ENCODE data around the gene HIGD2B.
A peak's percentile ranks its signal among the peaks of the same experiment; 100 is the strongest.
"Not testable (repeated sequence)": the region's sequence is repeated elsewhere in the genome, so short reads cannot be mapped to it uniquely, and the experiment has no call there.

Gene HIGD2B

GRCh38 chr15:72670656-72671352 is 15.2 kb downstream of the HIGD2B start:
- H4K20me1 ChIP-seq (ENCODE audit: insufficient read depth, low read length); H3K36me3 ChIP-seq (ENCODE audit: insufficient read depth, low read length); H2AFZ ChIP-seq (ENCODE audit: low read length); H3F3A ChIP-seq (ENCODE audit: insufficient read depth, low read length); H3K79me2 ChIP-seq (ENCODE audit: insufficient read depth, low read length); H3K9me2 ChIP-seq (ENCODE audit: low read depth, low read length); H3K27ac ChIP-seq (ENCODE audit: low read depth, low read length, poor library complexity, severe bottlenecking); H3K27me3 ChIP-seq (ENCODE audit: insufficient read depth, low read length); H3K9me3 ChIP-seq (ENCODE audit: low read length); H3K9ac ChIP-seq (ENCODE audit: low read length): not testable (repeated sequence)
- Histone ChIP-seq H3K4me2 (ENCODE audit: low read length) (peak overlapping the region; percentile 52), H3K4me1 (ENCODE audit: insufficient read depth, low read length, severe bottlenecking) (peaks cover 13% of the 10 kb centered on the region), H3K4me3 (ENCODE audit: low read depth, low read length, poor library complexity, severe bottlenecking) (peak overlapping the region; percentile 35)
- TF ChIP-seq CTCF (IDR thresholded peaks at IDR 0.05; ENCODE audit: low read length): peak; percentile 67

DNA sequence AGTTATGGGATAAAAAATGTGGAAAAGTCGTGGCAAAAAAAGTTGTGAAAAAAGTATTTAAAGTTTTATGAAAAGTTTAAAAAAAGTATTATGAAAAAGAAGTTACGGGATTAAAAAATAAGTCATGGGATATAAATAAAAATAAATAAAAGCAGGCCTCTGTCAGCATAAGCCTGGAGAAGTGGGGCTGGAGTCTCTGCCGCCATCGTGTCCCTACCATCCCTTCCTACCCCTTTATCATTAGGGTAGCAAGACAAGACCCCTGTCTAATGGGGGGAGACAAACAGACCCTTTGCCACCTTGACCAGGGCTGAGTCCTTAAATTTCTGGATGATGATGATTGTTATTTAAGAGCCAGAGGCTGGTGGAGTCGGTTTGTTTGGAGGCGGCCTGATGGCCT is 16.2 kb downstream of the HIGD2B start:
- H3K27me3 ChIP-seq (ENCODE audit: insufficient read depth, low read length); H3K79me2 ChIP-seq (ENCODE audit: insufficient read depth, low read length); H3K4me2 ChIP-seq (ENCODE audit: low read length); H3F3A ChIP-seq (ENCODE audit: insufficient read depth, low read length); H3K9me3 ChIP-seq (ENCODE audit: low read length); H3K4me3 ChIP-seq (ENCODE audit: low read depth, low read length, poor library complexity, severe bottlenecking); H3K9ac ChIP-seq (ENCODE audit: low read length); H3K36me3 ChIP-seq (ENCODE audit: insufficient read depth, low read length); H4K20me1 ChIP-seq (ENCODE audit: insufficient read depth, low read length); H3K27ac ChIP-seq (ENCODE audit: low read depth, low read length, poor library complexity, severe bottlenecking); H3K9me2 ChIP-seq (ENCODE audit: low read depth, low read length); H2AFZ ChIP-seq (ENCODE audit: low read length): not testable (repeated sequence)
- H3K4me1 ChIP-seq (ENCODE audit: insufficient read depth, low read length, severe bottlenecking): peaks cover 13% of the 10 kb centered on the region

GRCh38 chr15:72665706-72666105 is 20.3 kb downstream of the HIGD2B start:
- H3K27me3 ChIP-seq (ENCODE audit: insufficient read depth, low read length); H3K9me2 ChIP-seq (ENCODE audit: low read depth, low read length); H3K36me3 ChIP-seq (ENCODE audit: insufficient read depth, low read length); H3K27ac ChIP-seq (ENCODE audit: low read depth, low read length, poor library complexity, severe bottlenecking); H3K79me2 ChIP-seq (ENCODE audit: insufficient read depth, low read length); H3K4me2 ChIP-seq (ENCODE audit: low read length); H3K9me3 ChIP-seq (ENCODE audit: low read length); H3K4me1 ChIP-seq (ENCODE audit: insufficient read depth, low read length, severe bottlenecking); H3F3A ChIP-seq (ENCODE audit: insufficient read depth, low read length); H3K4me3 ChIP-seq (ENCODE audit: low read depth, low read length, poor library complexity, severe bottlenecking); H3K9ac ChIP-seq (ENCODE audit: low read length); H4K20me1 ChIP-seq (ENCODE audit: insufficient read depth, low read length); H2AFZ ChIP-seq (ENCODE audit: low read length): not testable (repeated sequence)

DNA sequence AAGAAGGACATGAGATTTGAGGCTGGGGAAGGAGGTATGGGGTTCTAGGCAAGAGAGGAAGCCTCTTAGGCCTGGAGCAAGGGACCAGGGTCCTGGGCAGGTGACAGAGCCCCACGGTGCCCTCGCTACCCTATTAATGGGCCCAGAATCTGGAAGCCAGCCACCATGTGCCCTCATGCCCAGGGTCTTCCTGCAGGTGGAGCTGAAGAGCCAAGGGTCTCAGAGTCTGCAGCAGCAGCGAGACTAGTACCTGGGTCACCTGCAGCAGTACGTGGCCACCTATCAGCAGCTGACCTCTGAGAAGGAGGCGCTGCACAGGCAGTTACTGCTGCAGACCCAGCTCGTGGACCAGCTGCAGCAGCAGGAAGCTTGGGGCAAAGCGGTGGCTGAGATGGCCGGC is 22.1 kb downstream of the HIGD2B start:
- H4K20me1 ChIP-seq (ENCODE audit: insufficient read depth, low read length); H3K4me3 ChIP-seq (ENCODE audit: low read depth, low read length, poor library complexity, severe bottlenecking); H3K27ac ChIP-seq (ENCODE audit: low read depth, low read length, poor library complexity, severe bottlenecking); H3K36me3 ChIP-seq (ENCODE audit: insufficient read depth, low read length); H3K4me2 ChIP-seq (ENCODE audit: low read length); H3K4me1 ChIP-seq (ENCODE audit: insufficient read depth, low read length, severe bottlenecking); H3K9me3 ChIP-seq (ENCODE audit: low read length); H3K27me3 ChIP-seq (ENCODE audit: insufficient read depth, low read length); H3F3A ChIP-seq (ENCODE audit: insufficient read depth, low read length); H3K9ac ChIP-seq (ENCODE audit: low read length); H2AFZ ChIP-seq (ENCODE audit: low read length); H3K9me2 ChIP-seq (ENCODE audit: low read depth, low read length); H3K79me2 ChIP-seq (ENCODE audit: insufficient read depth, low read length): not testable (repeated sequence)

DNA sequence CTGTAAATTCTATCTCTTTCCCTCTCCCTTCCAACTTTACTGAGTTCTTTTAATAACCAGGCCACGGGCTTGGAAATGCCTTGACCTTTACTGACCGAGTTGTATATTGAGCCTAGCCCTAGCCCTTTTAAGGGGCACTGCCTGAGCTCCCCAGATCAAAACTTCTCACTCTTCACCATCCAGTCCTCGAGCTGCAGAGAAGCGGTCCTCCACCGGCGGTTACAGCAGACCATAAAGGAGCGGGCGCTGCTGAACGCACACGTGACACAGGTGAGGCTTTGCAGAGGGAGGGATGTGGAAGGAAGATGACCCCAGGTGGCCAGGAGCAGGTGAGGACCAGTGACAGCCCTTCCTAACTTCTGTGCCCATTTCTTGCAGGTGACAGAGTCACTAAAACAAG is 24.9 kb downstream of the HIGD2B start:
- not testable (repeated sequence) for H3K36me3 ChIP-seq (ENCODE audit: insufficient read depth, low read length); H3K27ac ChIP-seq (ENCODE audit: low read depth, low read length, poor library complexity, severe bottlenecking); H2AFZ ChIP-seq (ENCODE audit: low read length); H3F3A ChIP-seq (ENCODE audit: insufficient read depth, low read length); H3K9ac ChIP-seq (ENCODE audit: low read length); H3K4me2 ChIP-seq (ENCODE audit: low read length); H3K4me3 ChIP-seq (ENCODE audit: low read depth, low read length, poor library complexity, severe bottlenecking); H3K79me2 ChIP-seq (ENCODE audit: insufficient read depth, low read length); H3K4me1 ChIP-seq (ENCODE audit: insufficient read depth, low read length, severe bottlenecking); H3K9me2 ChIP-seq (ENCODE audit: low read depth, low read length); H3K9me3 ChIP-seq (ENCODE audit: low read length); H4K20me1 ChIP-seq (ENCODE audit: insufficient read depth, low read length); H3K27me3 ChIP-seq (ENCODE audit: insufficient read depth, low read length)

DNA sequence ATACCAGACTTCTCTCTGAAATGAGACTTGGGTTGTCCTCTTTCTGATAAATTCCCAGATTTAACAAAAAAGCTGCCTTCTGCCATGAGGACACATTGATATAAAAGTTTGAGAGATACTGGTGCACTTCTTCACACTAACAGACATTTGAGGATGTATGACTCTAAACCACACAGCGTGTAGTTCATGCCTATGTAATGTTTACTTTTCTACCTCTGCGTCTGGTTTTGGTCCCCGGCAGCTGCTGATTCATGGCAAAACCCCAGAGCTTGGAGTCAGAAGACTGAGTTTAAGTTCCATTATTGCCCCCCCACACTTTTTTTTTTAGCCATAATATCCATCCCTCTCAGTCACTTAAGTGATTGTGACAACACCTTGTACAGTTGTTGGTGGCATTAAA is 30.0 kb downstream of the HIGD2B start:
- H3K9ac ChIP-seq (ENCODE audit: low read length); H3K79me2 ChIP-seq (ENCODE audit: insufficient read depth, low read length); H3F3A ChIP-seq (ENCODE audit: insufficient read depth, low read length); H3K9me2 ChIP-seq (ENCODE audit: low read depth, low read length); H3K4me3 ChIP-seq (ENCODE audit: low read depth, low read length, poor library complexity, severe bottlenecking); H4K20me1 ChIP-seq (ENCODE audit: insufficient read depth, low read length); H3K27ac ChIP-seq (ENCODE audit: low read depth, low read length, poor library complexity, severe bottlenecking); H3K36me3 ChIP-seq (ENCODE audit: insufficient read depth, low read length); H3K9me3 ChIP-seq (ENCODE audit: low read length); H3K4me2 ChIP-seq (ENCODE audit: low read length); H3K4me1 ChIP-seq (ENCODE audit: insufficient read depth, low read length, severe bottlenecking); H2AFZ ChIP-seq (ENCODE audit: low read length); H3K27me3 ChIP-seq (ENCODE audit: insufficient read depth, low read length): not testable (repeated sequence)

GRCh38 chr15:72654397-72654796 is 31.6 kb downstream of the HIGD2B start, which contains the start of gene GOLGA6B:
Gene GOLGA6B (plus strand): TSS chr15:72654697. CDS start chr15:72654738, 41 bp downstream.
- H4K20me1 ChIP-seq (ENCODE audit: insufficient read depth, low read length); H3K4me1 ChIP-seq (ENCODE audit: insufficient read depth, low read length, severe bottlenecking); H3K9me2 ChIP-seq (ENCODE audit: low read depth, low read length); H3K4me2 ChIP-seq (ENCODE audit: low read length); H3K9me3 ChIP-seq (ENCODE audit: low read length); H3K4me3 ChIP-seq (ENCODE audit: low read depth, low read length, poor library complexity, severe bottlenecking); H3K27me3 ChIP-seq (ENCODE audit: insufficient read depth, low read length); H3K36me3 ChIP-seq (ENCODE audit: insufficient read depth, low read length); H3F3A ChIP-seq (ENCODE audit: insufficient read depth, low read length); H2AFZ ChIP-seq (ENCODE audit: low read length); H3K79me2 ChIP-seq (ENCODE audit: insufficient read depth, low read length); H3K27ac ChIP-seq (ENCODE audit: low read depth, low read length, poor library complexity, severe bottlenecking); H3K9ac ChIP-seq (ENCODE audit: low read length): not testable (repeated sequence)
